HG02798 (cell line): Measurements from ENCODE around the gene UGT3A1.
A peak's percentile ranks its signal among the peaks of the same experiment; 100 is the strongest.
"Not testable (repeated sequence)": the region's sequence is repeated elsewhere in the genome, so short reads cannot be mapped to it uniquely, and the experiment has no call there.

Experiments used
- ATAC-seq: cut with Tn5 transposase; IDR thresholded peaks from one replicate; pipeline ENCODE4 v1.9.1; 2021; ENCODE audit warnings: mild to moderate bottlenecking; ENCODE audit not compliant: unreplicated experiment, poor library complexity

Gene UGT3A1

GRCh38 chr5:35996076-35996475 lies 4.9 kb upstream of the UGT3A1 start:
- no peak for ATAC-seq

- ATAC-seq: no peak
Measured at GRCh38 chr5:35990520-35990919, 670 bp downstream of the UGT3A1 start.

GRCh38 chr5:35988529-35988928 lies 2.7 kb downstream of the UGT3A1 start:
- no peak for ATAC-seq

GRCh38 chr5:35987776-35988175 lies 3.4 kb downstream of the UGT3A1 start:
- ATAC-seq: no peak

GRCh38 chr5:35979715-35980114 lies 11.5 kb downstream of the UGT3A1 start:
- ATAC-seq: no peak

GRCh38 chr5:35976859-35977258 lies 14.3 kb downstream of the UGT3A1 start:
- not testable (repeated sequence) for ATAC-seq

- ATAC-seq: no peak
Measured at GRCh38 chr5:35974570-35974969, 16.6 kb downstream of the UGT3A1 start.

GRCh38 chr5:35971878-35972210 lies 19.3 kb downstream of the UGT3A1 start:
- no peak for ATAC-seq

- no peak for ATAC-seq
Measured at GRCh38 chr5:35971186-35971877, 19.9 kb downstream of the UGT3A1 start.

- ATAC-seq: no peak
Measured at GRCh38 chr5:35963381-35963843, 27.8 kb downstream of the UGT3A1 start.

- no peak for ATAC-seq
Measured at GRCh38 chr5:35960328-35960727, 30.9 kb downstream of the UGT3A1 start.

GRCh38 chr5:35956429-35956828 lies 34.8 kb downstream of the UGT3A1 start:
- ATAC-seq: no peak

GRCh38 chr5:35954175-35954574 lies 37.0 kb downstream of the UGT3A1 start:
- ATAC-seq: no peak

- ATAC-seq: no peak
Measured at GRCh38 chr5:35947085-35947484, 44.1 kb downstream of the UGT3A1 start.

- ATAC-seq: no peak
Measured at GRCh38 chr5:35939639-35940038, 51.6 kb downstream of the UGT3A1 start.

GRCh38 chr5:35938568-35939227 lies 52.5 kb downstream of the UGT3A1 start, which contains the start of gene CAPSL:
Gene CAPSL, minus strand, starts transcription at chr5:35938622. Its CDS starts 17,502 bp downstream, at chr5:35921120.
- no peak for ATAC-seq

GRCh38 chr5:35926389-35927051 lies 64.7 kb downstream of the UGT3A1 start:
- peak; percentile 77 for ATAC-seq

- ATAC-seq: peak; percentile 70
Measured at GRCh38 chr5:35924950-35925722, 66.1 kb downstream of the UGT3A1 start.

GRCh38 chr5:35924122-35924949 lies 66.9 kb downstream of the UGT3A1 start:
- ATAC-seq: no peak

- ATAC-seq: no peak
Measured at GRCh38 chr5:35922468-35922867, 68.7 kb downstream of the UGT3A1 start.
